ENCODE data around the gene QRFP.
A peak's percentile ranks its signal among the peaks of the same experiment; 100 is the strongest.

Gene QRFP

GRCh38 chr9:130862747-130863146, 33.9 kb downstream of the QRFP start:
- DNase-seq = no peak
- 95% methylated on average over 23 of the region's 23 CpGs for WGBS
- peak overlapping the region in 1 of 2 experiments; percentile 1 for H2BK12ac ChIP-seq (ENCODE audit: low read length in 2 of 2)

GRCh38 chr9:130862217-130862616, 34.4 kb downstream of the QRFP start:
- Histone ChIP-seq H2BK12ac (ENCODE audit: low read length in 2 of 2) (no peak overlapping the region), H3K18ac (ENCODE audit: low read depth in 1 of 2, low read length in 2 of 2) (no peak overlapping the region), H4K91ac (ENCODE audit: low read length) (no peak overlapping the region), H3K14ac (ENCODE audit: low read length in 2 of 2) (no peak overlapping the region), H3K4me3 (ENCODE audit: insufficient read depth in 1 of 2, low read depth in 1 of 2, low read length in 2 of 2) (no peak overlapping the region), H3K27me3 (ENCODE audit: control insufficient read depth in 1 of 2, insufficient read depth in 1 of 2, low read length in 2 of 2) (no peaks in the 10 kb centered on the region), H2BK120ac (ENCODE audit: low read depth, low read length) (no peak overlapping the region), H3K79me1 (replicated peaks; ENCODE audit: low read length, poor library complexity, severe bottlenecking) (no peaks in the 10 kb centered on the region), H2AK5ac (ENCODE audit: low read length, severe bottlenecking) (peak overlapping the region; percentile 19), H3K4me1 (ENCODE audit: control insufficient read depth, insufficient read depth, low read depth, low read length) (peaks cover 38% of the 10 kb centered on the region), H2BK5ac (ENCODE audit: low read depth, low read length, poor library complexity, severe bottlenecking) (no peak overlapping the region), H3K4ac (ENCODE audit: low read depth in 1 of 2, low read length in 2 of 2) (no peak overlapping the region), H3K9me3 (ENCODE audit: control insufficient read depth, low read length) (no peaks in the 10 kb centered on the region), H2BK15ac (ENCODE audit: low read depth, poor library complexity, severe bottlenecking) (no peak overlapping the region), H3K9ac (ENCODE audit: low read length) (peak overlapping the region; percentile 86), H3K4me2 (ENCODE audit: low read length, poor library complexity, severe bottlenecking) (no peak overlapping the region), H3K36me3 (ENCODE audit: control insufficient read depth in 1 of 2, insufficient read depth in 2 of 2, low read depth in 1 of 2, low read length in 2 of 2) (peaks cover 32 to 86% of the 10 kb centered on the region in 2 experiments), H4K8ac (ENCODE audit: low read length) (no peak overlapping the region), H3K27ac (ENCODE audit: low read length, poor library complexity, severe bottlenecking) (peak overlapping the region; percentile 2), H3K23ac (ENCODE audit: low read length in 2 of 2) (no peak overlapping the region), H2AFZ (ENCODE audit: low read depth, low read length) (no peak overlapping the region)
- WGBS = 94% methylated on average over 8 of the region's 8 CpGs
- DNase-seq = no peak

More at GRCh38 chr9:130862747-130863146, 33.9 kb downstream of the QRFP start:
- Histone ChIP-seq H2AFZ (ENCODE audit: low read depth, low read length) (no peak overlapping the region), H3K4ac (ENCODE audit: low read depth in 1 of 2, low read length in 2 of 2) (no peak overlapping the region), H3K18ac (ENCODE audit: low read depth in 1 of 2, low read length in 2 of 2) (no peak overlapping the region), H4K91ac (ENCODE audit: low read length) (no peak overlapping the region), H3K36me3 (ENCODE audit: control insufficient read depth in 1 of 2, insufficient read depth in 2 of 2, low read depth in 1 of 2, low read length in 2 of 2) (peaks cover 37 to 85% of the 10 kb centered on the region in 2 experiments), H3K4me3 (ENCODE audit: insufficient read depth in 1 of 2, low read depth in 1 of 2, low read length in 2 of 2) (no peak overlapping the region), H2BK5ac (ENCODE audit: low read depth, low read length, poor library complexity, severe bottlenecking) (no peak overlapping the region), H3K79me1 (replicated peaks; ENCODE audit: low read length, poor library complexity, severe bottlenecking) (no peaks in the 10 kb centered on the region), H3K27ac (ENCODE audit: low read length, poor library complexity, severe bottlenecking) (no peak overlapping the region), H3K14ac (ENCODE audit: low read length in 2 of 2) (no peak overlapping the region), H2BK120ac (ENCODE audit: low read depth, low read length) (no peak overlapping the region), H3K4me2 (ENCODE audit: low read length, poor library complexity, severe bottlenecking) (no peak overlapping the region), H3K27me3 (ENCODE audit: control insufficient read depth in 1 of 2, insufficient read depth in 1 of 2, low read length in 2 of 2) (no peaks in the 10 kb centered on the region), H3K9me3 (ENCODE audit: control insufficient read depth, low read length) (no peaks in the 10 kb centered on the region), H3K23ac (ENCODE audit: low read length in 2 of 2) (no peak overlapping the region), H3K4me1 (ENCODE audit: control insufficient read depth, insufficient read depth, low read depth, low read length) (peaks cover 37% of the 10 kb centered on the region), H3K9ac (ENCODE audit: low read length) (peak overlapping the region; percentile 86), H2AK5ac (ENCODE audit: low read length, severe bottlenecking) (no peak overlapping the region), H2BK15ac (ENCODE audit: low read depth, poor library complexity, severe bottlenecking) (no peak overlapping the region), H4K8ac (ENCODE audit: low read length) (no peak overlapping the region)

- Histone ChIP-seq H3K36me3 (ENCODE audit: control insufficient read depth in 1 of 2, insufficient read depth in 2 of 2, low read depth in 1 of 2, low read length in 2 of 2) (peaks cover 32 to 86% of the 10 kb centered on the region in 2 experiments), H2BK120ac (ENCODE audit: low read depth, low read length) (no peak overlapping the region), H2AFZ (ENCODE audit: low read depth, low read length) (no peak overlapping the region), H3K9ac (ENCODE audit: low read length) (peak overlapping the region; percentile 86), H3K27ac (ENCODE audit: low read length, poor library complexity, severe bottlenecking) (peak overlapping the region; percentile 93), H3K4me1 (ENCODE audit: control insufficient read depth, insufficient read depth, low read depth, low read length) (peaks cover 38% of the 10 kb centered on the region), H3K27me3 (ENCODE audit: control insufficient read depth in 1 of 2, insufficient read depth in 1 of 2, low read length in 2 of 2) (no peaks in the 10 kb centered on the region), H3K9me3 (ENCODE audit: control insufficient read depth, low read length) (no peaks in the 10 kb centered on the region), H3K4ac (ENCODE audit: low read depth in 1 of 2, low read length in 2 of 2) (peak overlapping the region in 1 of 2 experiments; percentile 6), H2BK5ac (ENCODE audit: low read depth, low read length, poor library complexity, severe bottlenecking) (no peak overlapping the region), H3K4me3 (ENCODE audit: insufficient read depth in 1 of 2, low read depth in 1 of 2, low read length in 2 of 2) (peak overlapping the region in 1 of 2 experiments; percentile 38), H3K79me1 (replicated peaks; ENCODE audit: low read length, poor library complexity, severe bottlenecking) (no peaks in the 10 kb centered on the region), H4K8ac (ENCODE audit: low read length) (no peak overlapping the region), H2BK15ac (ENCODE audit: low read depth, poor library complexity, severe bottlenecking) (no peak overlapping the region), H4K91ac (ENCODE audit: low read length) (peak overlapping the region; percentile 53), H3K4me2 (ENCODE audit: low read length, poor library complexity, severe bottlenecking) (no peak overlapping the region), H3K23ac (ENCODE audit: low read length in 2 of 2) (peak overlapping the region in 1 of 2 experiments; percentile 87), H2BK12ac (ENCODE audit: low read length in 2 of 2) (no peak overlapping the region), H3K18ac (ENCODE audit: low read depth in 1 of 2, low read length in 2 of 2) (peak overlapping the region in 1 of 2 experiments; percentile 63), H3K14ac (ENCODE audit: low read length in 2 of 2) (no peak overlapping the region), H2AK5ac (ENCODE audit: low read length, severe bottlenecking) (peak overlapping the region; percentile 89)
- no peak for DNase-seq
- 82% methylated on average over 1 of the region's 8 CpGs for WGBS
Observed at GRCh38 chr9:130861372-130862180, 35.0 kb downstream of the QRFP start.

GRCh38 chr9:130860458-130861316, 35.9 kb downstream of the QRFP start:
- no peak overlapping the region for H3K14ac ChIP-seq (ENCODE audit: low read length in 2 of 2)
- H3K4me1 ChIP-seq (ENCODE audit: control insufficient read depth, insufficient read depth, low read depth, low read length) = peaks cover 38% of the 10 kb centered on the region
- no peak overlapping the region for H2BK120ac ChIP-seq (ENCODE audit: low read depth, low read length)
- no peaks in the 10 kb centered on the region for H3K9me3 ChIP-seq (ENCODE audit: control insufficient read depth, low read length)
- H3K4ac ChIP-seq (ENCODE audit: low read depth in 1 of 2, low read length in 2 of 2) = peak overlapping the region; percentile 20 to 41
- H3K36me3 ChIP-seq (ENCODE audit: control insufficient read depth in 1 of 2, insufficient read depth in 2 of 2, low read depth in 1 of 2, low read length in 2 of 2) = peaks cover 39 to 88% of the 10 kb centered on the region in 2 experiments
- H3K23ac ChIP-seq (ENCODE audit: low read length in 2 of 2) = no peak overlapping the region
- H2AFZ ChIP-seq (ENCODE audit: low read depth, low read length) = no peak overlapping the region
- H4K8ac ChIP-seq (ENCODE audit: low read length) = no peak overlapping the region
- H2BK5ac ChIP-seq (ENCODE audit: low read depth, low read length, poor library complexity, severe bottlenecking) = peak overlapping the region; percentile 74
- H3K9ac ChIP-seq (ENCODE audit: low read length) = peak overlapping the region; percentile 86
- peak overlapping the region; percentile 14 for H4K91ac ChIP-seq (ENCODE audit: low read length)
- no peaks in the 10 kb centered on the region for H3K79me1 ChIP-seq (replicated peaks; ENCODE audit: low read length, poor library complexity, severe bottlenecking)
- peak overlapping the region; percentile 26 to 81 for H3K18ac ChIP-seq (ENCODE audit: low read depth in 1 of 2, low read length in 2 of 2)
- 20% methylated on average over 27 of the region's 28 CpGs for WGBS
- DNase-seq = peak; percentile 99
- H3K27ac ChIP-seq (ENCODE audit: low read length, poor library complexity, severe bottlenecking) = peak overlapping the region; percentile 93
- peak overlapping the region; percentile 36 for H3K4me2 ChIP-seq (ENCODE audit: low read length, poor library complexity, severe bottlenecking)
- no peak overlapping the region for H2BK15ac ChIP-seq (ENCODE audit: low read depth, poor library complexity, severe bottlenecking)
- peak overlapping the region in 1 of 2 experiments; percentile 63 for H2BK12ac ChIP-seq (ENCODE audit: low read length in 2 of 2)
- peak overlapping the region in 1 of 2 experiments; percentile 38 for H3K4me3 ChIP-seq (ENCODE audit: insufficient read depth in 1 of 2, low read depth in 1 of 2, low read length in 2 of 2)
- peak overlapping the region; percentile 97 for H2AK5ac ChIP-seq (ENCODE audit: low read length, severe bottlenecking)
- H3K27me3 ChIP-seq (ENCODE audit: control insufficient read depth in 1 of 2, insufficient read depth in 1 of 2, low read length in 2 of 2) = no peaks in the 10 kb centered on the region
